IPS DF 6.9 (cell line): Measurements from ENCODE around the gene ASIC2.

Experiments used
- DNase-seq: peaks from one replicate; pipeline ENCODE4 v3.0.0-alpha.2; 2013; ENCODE audit warnings: low read depth, low spot score
- H3K27ac ChIP-seq: one replicate; pipeline ENCODE4 v1.5.1; 2013; ENCODE audit warnings: low read length, control low read depth
- H3K27me3 ChIP-seq: 2 replicates; pipeline ENCODE4 v1.6.1; 2013; ENCODE audit warnings: mild to moderate bottlenecking, low read length; ENCODE audit not compliant: control insufficient read depth, insufficient read depth
- H3K36me3 ChIP-seq: 2 replicates; pipeline ENCODE4 v1.6.1; 2013; ENCODE audit warnings: low read length; ENCODE audit not compliant: control insufficient read depth, insufficient read depth
- H3K4me1 ChIP-seq: 2 replicates; pipeline ENCODE4 v1.6.1; 2013; ENCODE audit warnings: low read length; ENCODE audit not compliant: control insufficient read depth, insufficient read depth
- H3K4me3 ChIP-seq: 2 replicates; pipeline ENCODE4 v1.5.1; 2013; ENCODE audit warnings: mild to moderate bottlenecking, low read length
- H3K9me3 ChIP-seq: 2 replicates; pipeline ENCODE4 v1.6.1; 2013; ENCODE audit warnings: low read length, inconsistent platforms; ENCODE audit not compliant: control insufficient read depth, insufficient read depth
- WGBS: extraction: QIAGEN DNeasy Blood & Tissue Kit; methylation state at CpG from one replicate; pipeline ENCODE4 v1.1.7; 2013; ENCODE audit warnings: mixed read lengths, missing lambda C conversion rate; ENCODE audit not compliant: insufficient read length, insufficient coverage; 5-methylcytosine and 5-hydroxymethylcytosine counted together

ASIC2 gene

GRCh38 chr17:33164169-33164881 lies 128.8 kb downstream of the ASIC2 start:
- Histone ChIP-seq H3K27ac (no peak overlapping the region), H3K27me3 (no peaks in the 10 kb centered on the region), H3K4me1 (no peaks in the 10 kb centered on the region), H3K36me3 (no peaks in the 10 kb centered on the region), H3K4me3 (no peak overlapping the region), H3K9me3 (no peaks in the 10 kb centered on the region)
- WGBS: no CpG with 5 or more reads among the region's 8 CpGs
- DNase-seq: no peak

GRCh38 chr17:33163533-33164168 lies 129.4 kb downstream of the ASIC2 start:
- H3K36me3 ChIP-seq: no peaks in the 10 kb centered on the region
- H3K27ac ChIP-seq: no peak overlapping the region
- H3K4me3 ChIP-seq: no peak overlapping the region
- DNase-seq: no peak
- H3K27me3 ChIP-seq: no peaks in the 10 kb centered on the region
- no peaks in the 10 kb centered on the region for H3K4me1 ChIP-seq
- H3K9me3 ChIP-seq: no peaks in the 10 kb centered on the region
- WGBS: no CpG with 5 or more reads among the region's 10 CpGs

- no peaks in the 10 kb centered on the region for H3K36me3 ChIP-seq
- no peaks in the 10 kb centered on the region for H3K9me3 ChIP-seq
- 0 out of 2 replicates have a peak, but pooled peaks cover 3% of the 10 kb centered on the region for H3K4me1 ChIP-seq
- no peak overlapping the region for H3K27ac ChIP-seq
- no CpG with 5 or more reads among the region's 19 CpGs for WGBS
- no peak overlapping the region for H3K4me3 ChIP-seq
- DNase-seq: no peak
- no peaks in the 10 kb centered on the region for H3K27me3 ChIP-seq
Observed at GRCh38 chr17:33154869-33155455, 138.1 kb downstream of the ASIC2 start.

GRCh38 chr17:33152783-33153182 lies 140.3 kb downstream of the ASIC2 start:
- no peak for DNase-seq
- WGBS: no CpG with 5 or more reads among the region's 7 CpGs
- H3K9me3 ChIP-seq: no peaks in the 10 kb centered on the region
- no peak overlapping the region for H3K27ac ChIP-seq
- no peaks in the 10 kb centered on the region for H3K27me3 ChIP-seq
- no peak overlapping the region for H3K4me3 ChIP-seq
- no peaks in the 10 kb centered on the region for H3K36me3 ChIP-seq
- 0 out of 2 replicates have a peak, but pooled peaks cover 3% of the 10 kb centered on the region for H3K4me1 ChIP-seq

- H3K27me3 ChIP-seq: no peaks in the 10 kb centered on the region; the same call in 1 of the 2 replicates
- H3K9me3 ChIP-seq: no peaks in the 10 kb centered on the region
- no peaks in the 10 kb centered on the region for H3K36me3 ChIP-seq
- no CpG with 5 or more reads among the region's 5 CpGs for WGBS
- DNase-seq: no peak
- H3K4me3 ChIP-seq: no peak overlapping the region
- 0 out of 2 replicates have a peak, but pooled peaks cover 3% of the 10 kb centered on the region for H3K4me1 ChIP-seq
- no peak overlapping the region for H3K27ac ChIP-seq
Observed at GRCh38 chr17:33151565-33151964, 141.5 kb downstream of the ASIC2 start.

DNA sequence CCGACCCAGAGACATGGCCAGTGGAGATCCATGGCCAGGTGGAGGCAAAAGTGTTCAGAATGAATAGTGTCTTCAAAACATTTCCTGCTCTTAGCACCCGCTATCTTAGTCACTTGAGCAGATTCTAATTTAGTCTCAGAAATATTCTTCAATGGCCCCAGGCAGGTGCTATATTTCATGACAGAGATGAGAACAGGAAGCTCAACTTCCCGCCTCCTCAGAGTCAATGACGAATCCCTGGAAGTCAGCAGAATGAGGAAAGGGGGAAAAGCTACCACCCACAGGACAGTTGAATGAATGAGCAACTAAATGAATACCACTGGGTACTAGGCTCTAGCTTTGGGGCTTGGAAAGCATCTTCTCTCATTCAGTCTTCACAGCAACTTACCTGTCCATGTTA lies 147.2 kb downstream of the ASIC2 start:
- Histone ChIP-seq H3K36me3 (no peaks in the 10 kb centered on the region), H3K4me1 (no peaks in the 10 kb centered on the region), H3K27ac (no peak overlapping the region), H3K4me3 (no peak overlapping the region), H3K27me3 (no peaks in the 10 kb centered on the region; the same call in 1 of the 2 replicates), H3K9me3 (no peaks in the 10 kb centered on the region)
- no peak for DNase-seq
- WGBS: no CpG with 5 or more reads among the region's 4 CpGs

DNA sequence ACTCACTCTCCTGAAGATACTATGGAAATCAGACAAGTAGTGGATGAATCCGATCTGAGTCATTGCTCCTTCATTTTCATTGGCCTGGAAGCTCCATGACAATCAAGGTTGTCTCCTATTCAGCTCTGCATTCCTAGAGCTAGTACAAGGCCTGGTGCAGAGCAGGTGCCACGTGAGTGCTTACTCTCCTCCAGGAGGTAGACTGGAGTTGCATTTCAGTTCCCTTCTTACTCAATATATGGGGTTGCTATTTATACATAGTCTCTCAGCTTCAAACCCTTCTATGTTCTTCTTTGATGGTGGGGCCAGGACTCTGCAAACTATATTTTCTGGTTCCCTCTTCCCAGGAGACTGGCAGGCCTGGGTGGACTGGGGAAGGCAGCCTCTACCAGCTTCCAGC lies 148.3 kb downstream of the ASIC2 start:
- no peak overlapping the region for H3K4me3 ChIP-seq
- DNase-seq: no peak
- no peaks in the 10 kb centered on the region for H3K4me1 ChIP-seq
- H3K27me3 ChIP-seq: no peaks in the 10 kb centered on the region; the same call in 1 of the 2 replicates
- H3K36me3 ChIP-seq: no peaks in the 10 kb centered on the region
- H3K27ac ChIP-seq: no peak overlapping the region
- no CpG with 5 or more reads among the region's 2 CpGs for WGBS
- no peaks in the 10 kb centered on the region for H3K9me3 ChIP-seq

DNA sequence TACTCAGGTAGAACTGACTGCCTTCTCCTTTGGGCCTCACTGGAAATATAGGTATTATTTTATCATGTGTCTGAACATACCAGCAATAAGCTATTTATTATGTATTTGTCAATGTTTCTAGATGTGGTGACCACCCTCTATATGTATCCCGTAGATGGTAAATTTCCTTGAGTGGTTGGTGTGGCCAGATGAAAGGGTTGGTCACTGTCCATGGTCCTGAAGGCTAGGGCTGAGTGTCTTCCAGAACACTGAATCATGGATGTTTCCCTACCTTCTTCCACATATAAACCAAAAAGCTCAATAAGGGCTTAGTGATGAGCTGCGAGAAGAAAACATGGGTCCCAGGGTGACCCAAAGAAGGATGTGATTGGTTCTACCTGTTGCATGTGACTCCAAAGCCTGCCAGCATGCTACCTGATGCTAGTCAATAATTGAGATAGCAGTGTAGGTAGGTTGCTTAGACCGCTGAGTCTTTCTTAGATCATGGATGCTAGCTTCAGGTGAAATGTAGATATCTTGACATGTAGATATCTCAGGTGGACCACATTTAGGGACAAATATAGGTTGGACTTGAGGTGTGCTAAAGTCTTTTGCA lies 150.3 kb downstream of the ASIC2 start:
- Histone ChIP-seq H3K4me3 (no peak overlapping the region), H3K27me3 (no peaks in the 10 kb centered on the region; the same call in 1 of the 2 replicates), H3K36me3 (no peaks in the 10 kb centered on the region), H3K27ac (no peak overlapping the region), H3K4me1 (no peaks in the 10 kb centered on the region), H3K9me3 (no peaks in the 10 kb centered on the region)
- WGBS: no CpG with 5 or more reads among the region's 3 CpGs
- DNase-seq: peak; percentile 31

GRCh38 chr17:33140413-33141099 lies 152.5 kb downstream of the ASIC2 start:
- no CpG with 5 or more reads among the region's 4 CpGs for WGBS
- no peak for DNase-seq

DNA sequence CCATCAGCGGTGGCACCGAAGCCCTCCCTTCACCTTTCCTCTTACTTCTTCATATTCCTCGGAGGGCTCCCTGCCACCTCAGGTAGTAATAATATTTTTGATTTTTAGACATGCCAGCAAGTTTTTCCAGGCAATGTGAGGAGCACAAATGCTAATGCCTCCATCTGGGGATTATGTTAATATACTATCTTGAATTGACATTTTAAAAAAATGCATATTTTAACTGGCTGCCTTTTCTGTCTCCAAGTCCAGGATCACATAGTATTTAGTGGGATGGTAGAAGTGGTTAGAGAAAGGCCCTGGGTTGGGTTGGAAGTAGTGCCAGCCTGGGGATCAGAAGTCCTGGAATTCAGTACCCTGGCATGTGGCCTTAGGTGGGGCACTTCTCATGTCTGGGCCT lies 154.5 kb downstream of the ASIC2 start:
- H3K9me3 ChIP-seq: no peaks in the 10 kb centered on the region
- no peak for DNase-seq
- H3K27me3 ChIP-seq: no peaks in the 10 kb centered on the region
- no peak overlapping the region for H3K27ac ChIP-seq
- no peak overlapping the region for H3K4me3 ChIP-seq
- no peaks in the 10 kb centered on the region; the same call in 1 of the 2 replicates for H3K4me1 ChIP-seq
- WGBS: no CpG with 5 or more reads among the region's 3 CpGs
- H3K36me3 ChIP-seq: no peaks in the 10 kb centered on the region

More at GRCh38 chr17:33140413-33141099, 152.5 kb downstream of the ASIC2 start:
- H3K27me3 ChIP-seq: no peaks in the 10 kb centered on the region
- no peaks in the 10 kb centered on the region for H3K4me1 ChIP-seq
- no peaks in the 10 kb centered on the region for H3K9me3 ChIP-seq
- H3K27ac ChIP-seq: no peak overlapping the region
- no peaks in the 10 kb centered on the region for H3K36me3 ChIP-seq
- no peak overlapping the region for H3K4me3 ChIP-seq
